HepG2 (cell line): ENCODE results near the gene FHIT. TPM values are rescaled to one million over a fixed set of nuclear protein-coding genes. Genes with fewer than 3 reads are reported as not detected.

Experiments
- BHLHE40 ChIP-seq: IDR thresholded peaks from 2 replicates; pipeline ENCODE4 v1.6.1; 2011; ENCODE audit warnings: low read length, improper control_type of control experiment
- CREB1 ChIP-seq, 2 experiments: fragments of 450-650 bp in 1 of 2; IDR thresholded peaks; 2 replicates each; pipeline ENCODE4 v1.6.1; 2016 to 2017; ENCODE audit warnings: control low read depth in 1 of 2, mild to moderate bottlenecking in 1 of 2, missing compliant biosample characterization in 1 of 2, missing genetic modification characterization in 1 of 2
- HIVEP1 ChIP-seq: sonication (generic); formaldehyde crosslinking; IDR thresholded peaks from 2 replicates; pipeline ENCODE4 v1.4.0; 2020; ENCODE audit warnings: mild to moderate bottlenecking, missing genetic modification reagents
- NFYC ChIP-seq: IDR thresholded peaks from 2 replicates; pipeline ENCODE4 v1.6.1; 2016; ENCODE audit warnings: missing genetic modification reagents, missing compliant biosample characterization
- RAD51 ChIP-seq: fragments of 450-650 bp; IDR thresholded peaks from 2 replicates; pipeline ENCODE4 v1.6.1; 2016; ENCODE audit warnings: borderline replicate concordance
- SOX6 ChIP-seq, 2 experiments: fragments of 450-650 bp in 1 of 2; sonication (generic) in 1 of 2; formaldehyde crosslinking in 1 of 2; IDR thresholded peaks; 2 replicates each; pipeline versions ENCODE4 v1.4.0 to v1.6.1; 2017 to 2020; ENCODE audit warnings: antibody characterized with exemption in 1 of 2, mild to moderate bottlenecking in 1 of 2, missing genetic modification reagents in 1 of 2
- ZNF468 ChIP-seq: sonication (generic); formaldehyde crosslinking; IDR thresholded peaks from 2 replicates; pipeline ENCODE4 v1.8.0; 2022; ENCODE audit warnings: mild to moderate bottlenecking, moderate library complexity, missing genetic modification reagents
- polyA plus RNA-seq, 8 experiments: library from polyadenylated mRNA; depleted of rRNA in 3 of 8; stranded (reverse) in 7 of 8; unstranded in 1 of 8; fragments of >200 nt; fragmentation: Illumina TruSeq in 4 of 8; extraction: Trizol in 4 of 8; gene quantifications; 2 replicates each; pipeline versions ENCODE4 v1.2.1 to v1.2.3, GENCODE V29; 2011 to 2016; ENCODE audit warnings: low read depth in 4 of 8, missing spikeins in 1 of 8, mixed read lengths in 1 of 8; ENCODE audit not compliant: insufficient read depth in 1 of 8
- total RNA-seq, 5 experiments: library from RNA; depleted of rRNA; stranded (reverse); fragments of >200 nt; fragmentation: Illumina TruSeq; extraction: Trizol; gene quantifications; 2 replicates each; pipeline ENCODE4 v1.2.3, GENCODE V29; 2016; ENCODE audit warnings: low read depth in 1 of 5
- TF ChIP-seq, protein P1 (sequence below): sonication (generic); formaldehyde crosslinking; IDR thresholded peaks from 2 replicates; pipeline ENCODE4 v1.5.0; 2020; ENCODE audit warnings: mild to moderate bottlenecking, missing genetic modification reagents
- TF ChIP-seq, protein P2 (sequence below), 2 experiments: IDR thresholded peaks; 2 replicates each; pipeline ENCODE4 v1.6.1; 2011 to 2012; ENCODE audit warnings: low read length in 2 of 2, borderline replicate concordance in 1 of 2, low read depth in 1 of 2, mild to moderate bottlenecking in 1 of 2, moderate library complexity in 1 of 2
- TF ChIP-seq, protein P3 (sequence below), 2 experiments: fragments of 450-650 bp in 1 of 2; sonication (generic) in 1 of 2; formaldehyde crosslinking in 1 of 2; IDR thresholded peaks; 2 replicates each; pipeline versions ENCODE4 v1.6.1 to v1.8.0; 2016 to 2022; ENCODE audit warnings: antibody characterized with exemption in 1 of 2, mild to moderate bottlenecking in 1 of 2, missing genetic modification reagents in 1 of 2

The FHIT gene
- total and polyA plus RNA-seq, 2 of the 13 experiments (the other 11 are each of a cell fraction or from before 2014, with no cell fraction given): 4.0 to 4.6 TPM

DNA sequence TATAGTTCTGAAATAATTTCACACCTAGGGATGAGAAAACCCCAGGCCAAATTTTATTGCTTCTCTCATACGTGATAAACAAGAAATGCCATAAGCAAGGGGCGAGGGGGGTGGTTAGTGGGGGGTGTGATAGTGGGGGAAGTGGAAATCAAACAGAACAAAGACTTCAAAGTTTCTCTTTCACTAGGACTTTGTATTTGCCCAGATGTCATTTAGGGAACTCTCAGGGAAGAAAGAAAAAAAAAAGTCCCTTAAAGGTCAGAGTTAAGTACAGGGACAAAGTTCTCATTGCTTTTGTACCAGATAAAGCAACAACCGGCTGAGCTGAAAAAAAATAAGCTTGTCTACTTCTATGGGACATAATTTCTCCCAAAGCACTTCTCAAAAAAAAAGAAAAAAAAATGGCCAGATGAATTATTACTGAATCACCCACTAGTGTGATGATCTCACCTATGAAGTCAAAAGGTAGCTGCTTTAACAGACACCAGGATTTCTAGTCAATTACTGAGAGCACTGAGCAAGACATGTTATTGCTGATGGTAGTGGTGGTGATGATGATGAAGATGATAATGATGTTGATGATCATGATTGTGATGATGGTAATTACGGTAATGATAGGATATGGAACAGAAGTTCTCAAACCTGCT, 56.2 kb downstream of the FHIT start (continued):
- TF ChIP-seq, protein P1, sequence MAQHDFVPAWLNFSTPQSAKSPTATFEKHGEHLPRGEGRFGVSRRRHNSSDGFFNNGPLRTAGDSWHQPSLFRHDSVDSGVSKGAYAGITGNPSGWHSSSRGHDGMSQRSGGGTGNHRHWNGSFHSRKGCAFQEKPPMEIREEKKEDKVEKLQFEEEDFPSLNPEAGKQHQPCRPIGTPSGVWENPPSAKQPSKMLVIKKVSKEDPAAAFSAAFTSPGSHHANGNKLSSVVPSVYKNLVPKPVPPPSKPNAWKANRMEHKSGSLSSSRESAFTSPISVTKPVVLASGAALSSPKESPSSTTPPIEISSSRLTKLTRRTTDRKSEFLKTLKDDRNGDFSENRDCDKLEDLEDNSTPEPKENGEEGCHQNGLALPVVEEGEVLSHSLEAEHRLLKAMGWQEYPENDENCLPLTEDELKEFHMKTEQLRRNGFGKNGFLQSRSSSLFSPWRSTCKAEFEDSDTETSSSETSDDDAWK (CRISPR knock-in tag): no peak
- no peak for TF ChIP-seq HIVEP1 (CRISPR knock-in tag)
- TF ChIP-seq NFYC: no peak
- TF ChIP-seq BHLHE40: no peak
- TF ChIP-seq SOX6 (IDR thresholded peaks at IDR 0.05): no peak
- TF ChIP-seq SOX6 (CRISPR knock-in tag; IDR thresholded peaks at IDR 0.05): 0 out of 2 replicates have a peak, but pooled peaks have one; percentile 21
- TF ChIP-seq, protein P2, sequence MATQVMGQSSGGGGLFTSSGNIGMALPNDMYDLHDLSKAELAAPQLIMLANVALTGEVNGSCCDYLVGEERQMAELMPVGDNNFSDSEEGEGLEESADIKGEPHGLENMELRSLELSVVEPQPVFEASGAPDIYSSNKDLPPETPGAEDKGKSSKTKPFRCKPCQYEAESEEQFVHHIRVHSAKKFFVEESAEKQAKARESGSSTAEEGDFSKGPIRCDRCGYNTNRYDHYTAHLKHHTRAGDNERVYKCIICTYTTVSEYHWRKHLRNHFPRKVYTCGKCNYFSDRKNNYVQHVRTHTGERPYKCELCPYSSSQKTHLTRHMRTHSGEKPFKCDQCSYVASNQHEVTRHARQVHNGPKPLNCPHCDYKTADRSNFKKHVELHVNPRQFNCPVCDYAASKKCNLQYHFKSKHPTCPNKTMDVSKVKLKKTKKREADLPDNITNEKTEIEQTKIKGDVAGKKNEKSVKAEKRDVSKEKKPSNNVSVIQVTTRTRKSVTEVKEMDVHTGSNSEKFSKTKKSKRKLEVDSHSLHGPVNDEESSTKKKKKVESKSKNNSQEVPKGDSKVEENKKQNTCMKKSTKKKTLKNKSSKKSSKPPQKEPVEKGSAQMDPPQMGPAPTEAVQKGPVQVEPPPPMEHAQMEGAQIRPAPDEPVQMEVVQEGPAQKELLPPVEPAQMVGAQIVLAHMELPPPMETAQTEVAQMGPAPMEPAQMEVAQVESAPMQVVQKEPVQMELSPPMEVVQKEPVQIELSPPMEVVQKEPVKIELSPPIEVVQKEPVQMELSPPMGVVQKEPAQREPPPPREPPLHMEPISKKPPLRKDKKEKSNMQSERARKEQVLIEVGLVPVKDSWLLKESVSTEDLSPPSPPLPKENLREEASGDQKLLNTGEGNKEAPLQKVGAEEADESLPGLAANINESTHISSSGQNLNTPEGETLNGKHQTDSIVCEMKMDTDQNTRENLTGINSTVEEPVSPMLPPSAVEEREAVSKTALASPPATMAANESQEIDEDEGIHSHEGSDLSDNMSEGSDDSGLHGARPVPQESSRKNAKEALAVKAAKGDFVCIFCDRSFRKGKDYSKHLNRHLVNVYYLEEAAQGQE (IDR thresholded peaks at IDR 0.05; ENCODE audit: borderline replicate concordance in 1 of 2, low read depth in 1 of 2, low read length in 2 of 2): 0 out of 4 replicates have a peak, but pooled peaks of 1 of the 2 experiments have one; percentile 20
- peak; percentile 21; the same call in 1 of the 2 replicates for TF ChIP-seq CREB1 (IDR thresholded peaks at IDR 0.05)
- no peak for TF ChIP-seq CREB1 (CRISPR knock-in tag; IDR thresholded peaks at IDR 0.05)
- no peak for TF ChIP-seq ZNF468
- TF ChIP-seq, protein P3, sequence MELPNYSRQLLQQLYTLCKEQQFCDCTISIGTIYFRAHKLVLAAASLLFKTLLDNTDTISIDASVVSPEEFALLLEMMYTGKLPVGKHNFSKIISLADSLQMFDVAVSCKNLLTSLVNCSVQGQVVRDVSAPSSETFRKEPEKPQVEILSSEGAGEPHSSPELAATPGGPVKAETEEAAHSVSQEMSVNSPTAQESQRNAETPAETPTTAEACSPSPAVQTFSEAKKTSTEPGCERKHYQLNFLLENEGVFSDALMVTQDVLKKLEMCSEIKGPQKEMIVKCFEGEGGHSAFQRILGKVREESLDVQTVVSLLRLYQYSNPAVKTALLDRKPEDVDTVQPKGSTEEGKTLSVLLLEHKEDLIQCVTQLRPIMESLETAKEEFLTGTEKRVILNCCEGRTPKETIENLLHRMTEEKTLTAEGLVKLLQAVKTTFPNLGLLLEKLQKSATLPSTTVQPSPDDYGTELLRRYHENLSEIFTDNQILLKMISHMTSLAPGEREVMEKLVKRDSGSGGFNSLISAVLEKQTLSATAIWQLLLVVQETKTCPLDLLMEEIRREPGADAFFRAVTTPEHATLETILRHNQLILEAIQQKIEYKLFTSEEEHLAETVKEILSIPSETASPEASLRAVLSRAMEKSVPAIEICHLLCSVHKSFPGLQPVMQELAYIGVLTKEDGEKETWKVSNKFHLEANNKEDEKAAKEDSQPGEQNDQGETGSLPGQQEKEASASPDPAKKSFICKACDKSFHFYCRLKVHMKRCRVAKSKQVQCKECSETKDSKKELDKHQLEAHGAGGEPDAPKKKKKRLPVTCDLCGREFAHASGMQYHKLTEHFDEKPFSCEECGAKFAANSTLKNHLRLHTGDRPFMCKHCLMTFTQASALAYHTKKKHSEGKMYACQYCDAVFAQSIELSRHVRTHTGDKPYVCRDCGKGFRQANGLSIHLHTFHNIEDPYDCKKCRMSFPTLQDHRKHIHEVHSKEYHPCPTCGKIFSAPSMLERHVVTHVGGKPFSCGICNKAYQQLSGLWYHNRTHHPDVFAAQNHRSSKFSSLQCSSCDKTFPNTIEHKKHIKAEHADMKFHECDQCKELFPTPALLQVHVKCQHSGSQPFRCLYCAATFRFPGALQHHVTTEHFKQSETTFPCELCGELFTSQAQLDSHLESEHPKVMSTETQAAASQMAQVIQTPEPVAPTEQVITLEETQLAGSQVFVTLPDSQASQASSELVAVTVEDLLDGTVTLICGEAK (IDR thresholded peaks at IDR 0.05): no peak
- TF ChIP-seq, protein P3 (CRISPR knock-in tag; IDR thresholded peaks at IDR 0.05): no peak
- TF ChIP-seq RAD51: no peak
